Measurements from ENCODE around the gene STAMBP.
A peak's percentile ranks its signal among the peaks of the same experiment; 100 is the strongest.
"Not testable (repeated sequence)": the region's sequence is repeated elsewhere in the genome, so short reads cannot be mapped to it uniquely, and the experiment has no call there.

The STAMBP gene

GRCh38 chr2:73828818-73829570 is at the start of gene STAMBP:
Gene STAMBP (plus strand): TSS chr2:73828961. CDS start chr2:73830857, 1,896 bp downstream.
- no peak for TF ChIP-seq CTCF (IDR thresholded peaks at IDR 0.05; ENCODE audit: low read depth, low read length, missing control alignments)
- peak within 1 kb of the TSS; percentile 77 for H3K4me3 ChIP-seq (replicated peaks; ENCODE audit: low read depth, low read length)
- peak; percentile 93 for DNase-seq (ENCODE audit: extremely low read depth, low read depth)

- peak; percentile 92 for DNase-seq (ENCODE audit: extremely low read depth, low read depth)
- H3K4me3 ChIP-seq (replicated peaks; ENCODE audit: low read depth, low read length), result peak within 1 kb of the TSS; percentile 77
- peak; percentile 91 for TF ChIP-seq CTCF (IDR thresholded peaks at IDR 0.05; ENCODE audit: low read depth, low read length, missing control alignments)
Measured at GRCh38 chr2:73779467-73780236, 49.1 kb upstream of the STAMBP start, which contains the start of gene DUSP11. Gene DUSP11 (minus strand): TSS chr2:73780103. CDS start chr2:73779974, 129 bp downstream.

DNA sequence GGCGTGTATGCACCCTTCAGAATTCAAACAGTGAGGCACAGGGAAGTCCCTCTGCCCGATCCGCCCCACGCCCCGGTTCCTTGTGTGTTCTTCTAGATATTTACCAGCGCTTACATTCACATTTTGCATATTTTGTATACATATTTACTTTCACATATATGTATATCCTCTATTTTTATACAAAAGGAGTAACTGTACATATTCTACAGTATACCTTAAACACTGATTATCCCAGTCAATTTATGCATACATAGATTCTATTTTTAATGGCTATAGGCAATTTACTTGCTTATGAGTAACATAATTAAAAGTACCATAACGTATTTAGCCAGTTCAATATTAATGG is 48.6 kb upstream of the STAMBP start:
- peak overlapping the region; percentile 77 for H3K4me3 ChIP-seq (replicated peaks; ENCODE audit: low read depth, low read length)
- DNase-seq (ENCODE audit: extremely low read depth, low read depth), result no peak

DNA sequence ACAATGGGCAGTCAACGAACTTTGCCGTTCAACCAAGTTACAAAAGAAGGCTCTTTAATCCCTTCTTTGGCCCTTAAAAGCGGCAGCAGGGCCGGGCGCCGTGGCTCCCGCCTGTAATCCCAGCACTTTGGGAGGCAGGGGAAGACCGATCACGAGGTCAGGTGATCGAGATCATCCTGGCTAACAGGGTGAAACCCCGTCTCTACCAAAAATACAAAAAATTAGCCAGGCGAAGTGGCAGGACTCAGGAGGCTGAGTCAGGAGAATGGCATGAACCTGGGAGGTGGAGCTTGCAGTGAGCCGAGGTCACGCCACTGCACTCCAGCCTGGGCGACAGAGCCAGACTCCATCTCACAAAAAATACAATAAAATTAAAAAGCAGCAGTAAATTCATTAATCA is 45.4 kb upstream of the STAMBP start:
- H3K4me3 ChIP-seq (replicated peaks; ENCODE audit: low read depth, low read length); DNase-seq (ENCODE audit: extremely low read depth, low read depth): not testable (repeated sequence)

More for the DNA sequence above, 48.6 kb upstream of the STAMBP start:
- no peak for TF ChIP-seq CTCF (IDR thresholded peaks at IDR 0.05; ENCODE audit: low read depth, low read length, missing control alignments)

- not testable (repeated sequence) for DNase-seq (ENCODE audit: extremely low read depth, low read depth); H3K4me3 ChIP-seq (replicated peaks; ENCODE audit: low read depth, low read length)
Measured at GRCh38 chr2:73783883-73784282, 44.9 kb upstream of the STAMBP start, which contains the start of gene C2orf78. Gene C2orf78 (plus strand): TSS chr2:73784183. CDS start chr2:73784310, 127 bp downstream.

- TF ChIP-seq CTCF (IDR thresholded peaks at IDR 0.05; ENCODE audit: low read depth, low read length, missing control alignments), result no peak
- no peak overlapping the region for H3K4me3 ChIP-seq (replicated peaks; ENCODE audit: low read depth, low read length)
- DNase-seq (ENCODE audit: extremely low read depth, low read depth), result no peak
Measured at GRCh38 chr2:73811878-73812277, 16.9 kb upstream of the STAMBP start.

- no peak for TF ChIP-seq CTCF (IDR thresholded peaks at IDR 0.05; ENCODE audit: low read depth, low read length, missing control alignments)
- H3K4me3 ChIP-seq (replicated peaks; ENCODE audit: low read depth, low read length), result no peak overlapping the region
- no peak for DNase-seq (ENCODE audit: extremely low read depth, low read depth)
Measured at GRCh38 chr2:73812635-73813034, 16.1 kb upstream of the STAMBP start.

Measured in HFF-Myc (cell line).